ENCODE measurements around the gene AURKB. TPM values are rescaled to one million over a fixed set of nuclear protein-coding genes. Genes with fewer than 3 reads are reported as not detected.

The AURKB gene
- total RNA-seq, 1 experiment from 2014 or later, result 141 TPM

DNA sequence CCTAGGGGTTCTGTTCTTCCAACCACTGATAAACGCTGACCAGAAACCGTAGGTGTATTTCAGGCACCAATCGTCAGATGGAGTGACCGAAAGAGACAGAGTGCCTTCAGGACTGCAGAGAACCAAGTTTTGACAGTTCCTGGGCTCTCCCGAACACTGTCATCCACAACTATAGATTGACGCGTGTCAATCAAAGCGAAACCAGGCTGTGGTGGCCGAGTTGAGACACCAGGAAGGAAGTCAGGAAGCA, 11.9 kb upstream of the AURKB start:
- Histone ChIP-seq H3K9me2 (ENCODE audit: insufficient read depth) (no peaks in the 10 kb centered on the region), H3K36me3 (ENCODE audit: control insufficient read depth in 1 of 2, insufficient read depth in 2 of 2, low read length in 2 of 2) (no peaks in the 10 kb centered on the region), H3K9me3 (ENCODE audit: control insufficient read depth in 1 of 2, insufficient read depth in 1 of 2, low read depth in 1 of 2, low read length in 2 of 2) (no peaks in the 10 kb centered on the region), H3K27ac (ENCODE audit: low read depth, low read length) (peak overlapping the region; percentile 83), H3K9ac (ENCODE audit: low read length) (peak overlapping the region; percentile 91), H3K27me3 (ENCODE audit: insufficient read depth, low read length) (no peaks in the 10 kb centered on the region), H2AFZ (ENCODE audit: low read depth, low read length, poor library complexity, severe bottlenecking) (no peak overlapping the region), H3K4me3 (replicated peaks in 1 of 2; ENCODE audit: low read depth in 1 of 2, low read length in 2 of 2) (peak overlapping the region; percentile 82 to 86), H4K20me1 (ENCODE audit: insufficient read depth) (no peaks in the 10 kb centered on the region), H3K4me2 (ENCODE audit: low read length) (peak overlapping the region; percentile 93), H3K4me1 (ENCODE audit: control insufficient read depth in 1 of 2, insufficient read depth in 2 of 2, low read length in 2 of 2) (peaks cover 47 to 91% of the 10 kb centered on the region in 2 experiments), H3K79me2 (ENCODE audit: insufficient read depth, low read length) (no peaks in the 10 kb centered on the region)
- ATAC-seq (no peak), DNase-seq (ENCODE audit: low read depth, low spot score) (peak; percentile 83)
- CTCF ChIA-PET, result interaction anchor here (0.8 to 1.2 kb wide), 6 partner anchors 24 to 149 kb away, joined by 3 to 4 read pairs (median 3); partner anchors contain the start of genes BORCS6 and CTC1
- POLR2A ChIA-PET, result interaction anchor here (0.7 to 7.5 kb wide), 8 partner anchors 10 to 103 kb away, joined by 3 to 63 read pairs (median 30); partner anchors contain the start of genes ALOXE3, AURKB, BORCS6 and CTC1
- no TSS peak for BruUV-seq (replicated peaks)
- RAD21 ChIA-PET (ENCODE audit: low non-redundant PET in 1 of 2, low total read pairs in 2 of 2, uncharacterized antibody in 2 of 2, unreplicated experiment in 2 of 2), result interaction anchor here (1.0 to 1.9 kb wide), 5 partner anchors 25 to 83 kb away, joined by 3 to 6 read pairs (median 4); partner anchors contain the start of genes BORCS6 (in 1 of the 2) and CTC1 (in 1 of the 2)
- intact Hi-C loops (cut with micrococcal nuclease), result loop anchor here (1.0 to 10.0 kb wide), 3 partner anchors 35 to 152 kb away; partner anchors contain the start of gene KRABD2
- TF ChIP-seq CBX3 (IDR thresholded peaks at IDR 0.05; ENCODE audit: low read depth) (0 out of 2 replicates have a peak, but pooled peaks have one; percentile 10), RAD21 (IDR thresholded peaks at IDR 0.05; ENCODE audit: low read depth) (no peak), ZBTB33 (IDR thresholded peaks at IDR 0.05; ENCODE audit: extremely low read depth, insufficient replicate concordance, low read length) (no peak), ELF1 (IDR thresholded peaks at IDR 0.05; ENCODE audit: borderline replicate concordance, low read depth) (no peak), ZFX (IDR thresholded peaks at IDR 0.05) (no peak), JUND (IDR thresholded peaks at IDR 0.05) (no peak), ZNF274 (IDR thresholded peaks at IDR 0.05; ENCODE audit: low read depth, low read length) (no peak), CEBPB (IDR thresholded peaks at IDR 0.05; ENCODE audit: low read depth) (no peak; the same call in 1 of the 2 replicates), EZH2 (IDR thresholded peaks at IDR 0.05) (no peak), SIN3A (IDR thresholded peaks at IDR 0.05; ENCODE audit: low read depth) (peak; percentile 73; the same call in 1 of the 2 replicates), TCF7L2 (IDR thresholded peaks at IDR 0.05; ENCODE audit: borderline replicate concordance, extremely low read depth, insufficient read depth, insufficient read length) (no peak), YY1 (IDR thresholded peaks at IDR 0.05; ENCODE audit: extremely low read depth, insufficient replicate concordance, low read depth, low read length) (no peak), FOSL1 (IDR thresholded peaks at IDR 0.05; ENCODE audit: low read depth) (peak; percentile 22; the same call in 1 of the 2 replicates), POLR2AphosphoS5 (IDR thresholded peaks at IDR 0.05; ENCODE audit: low read depth, low read length) (no peak), POLR2A (IDR thresholded peaks at IDR 0.05; ENCODE audit: borderline replicate concordance, extremely low read depth, insufficient read depth, insufficient read length) (no peak)
- TF ChIP-seq, protein P1, sequence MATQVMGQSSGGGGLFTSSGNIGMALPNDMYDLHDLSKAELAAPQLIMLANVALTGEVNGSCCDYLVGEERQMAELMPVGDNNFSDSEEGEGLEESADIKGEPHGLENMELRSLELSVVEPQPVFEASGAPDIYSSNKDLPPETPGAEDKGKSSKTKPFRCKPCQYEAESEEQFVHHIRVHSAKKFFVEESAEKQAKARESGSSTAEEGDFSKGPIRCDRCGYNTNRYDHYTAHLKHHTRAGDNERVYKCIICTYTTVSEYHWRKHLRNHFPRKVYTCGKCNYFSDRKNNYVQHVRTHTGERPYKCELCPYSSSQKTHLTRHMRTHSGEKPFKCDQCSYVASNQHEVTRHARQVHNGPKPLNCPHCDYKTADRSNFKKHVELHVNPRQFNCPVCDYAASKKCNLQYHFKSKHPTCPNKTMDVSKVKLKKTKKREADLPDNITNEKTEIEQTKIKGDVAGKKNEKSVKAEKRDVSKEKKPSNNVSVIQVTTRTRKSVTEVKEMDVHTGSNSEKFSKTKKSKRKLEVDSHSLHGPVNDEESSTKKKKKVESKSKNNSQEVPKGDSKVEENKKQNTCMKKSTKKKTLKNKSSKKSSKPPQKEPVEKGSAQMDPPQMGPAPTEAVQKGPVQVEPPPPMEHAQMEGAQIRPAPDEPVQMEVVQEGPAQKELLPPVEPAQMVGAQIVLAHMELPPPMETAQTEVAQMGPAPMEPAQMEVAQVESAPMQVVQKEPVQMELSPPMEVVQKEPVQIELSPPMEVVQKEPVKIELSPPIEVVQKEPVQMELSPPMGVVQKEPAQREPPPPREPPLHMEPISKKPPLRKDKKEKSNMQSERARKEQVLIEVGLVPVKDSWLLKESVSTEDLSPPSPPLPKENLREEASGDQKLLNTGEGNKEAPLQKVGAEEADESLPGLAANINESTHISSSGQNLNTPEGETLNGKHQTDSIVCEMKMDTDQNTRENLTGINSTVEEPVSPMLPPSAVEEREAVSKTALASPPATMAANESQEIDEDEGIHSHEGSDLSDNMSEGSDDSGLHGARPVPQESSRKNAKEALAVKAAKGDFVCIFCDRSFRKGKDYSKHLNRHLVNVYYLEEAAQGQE (IDR thresholded peaks at IDR 0.05; ENCODE audit: low read depth), result no peak
- TF ChIP-seq, protein P2, sequence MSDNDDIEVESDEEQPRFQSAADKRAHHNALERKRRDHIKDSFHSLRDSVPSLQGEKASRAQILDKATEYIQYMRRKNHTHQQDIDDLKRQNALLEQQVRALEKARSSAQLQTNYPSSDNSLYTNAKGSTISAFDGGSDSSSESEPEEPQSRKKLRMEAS (IDR thresholded peaks at IDR 0.05), result no peak
